Measurements from ENCODE around the gene OR4S1. TPM values are rescaled to one million over a fixed set of nuclear protein-coding genes. Genes with fewer than 3 reads are reported as not detected.
A peak's percentile ranks its signal among the peaks of the same experiment; 100 is the strongest.
"Not testable (repeated sequence)": the region's sequence is repeated elsewhere in the genome, so short reads cannot be mapped to it uniquely, and the experiment has no call there.

The OR4S1 gene
- total RNA-seq, 1 donor from 2014 or later = not detected

- Mint-ChIP-seq H3K36me3 (ENCODE audit: insufficient read depth) (no peaks in the 10 kb centered on the region), H3K9me3 (ENCODE audit: low read depth) (peaks cover 38% of the 10 kb centered on the region), H3K27ac (no peak overlapping the region), H3K4me3 (ENCODE audit: low read depth) (no peak overlapping the region), H3K4me1 (ENCODE audit: low read depth) (no peaks in the 10 kb centered on the region), H3K27me3 (no peaks in the 10 kb centered on the region)
- peak; percentile 16 for DNase-seq (ENCODE audit: low spot score, unreplicated experiment)
- TF ChIP-seq CTCF (IDR thresholded peaks at IDR 0.05; ENCODE audit: unreplicated experiment) = peak; percentile 59
Measured at GRCh38 chr11:48307760-48308386, 1.9 kb downstream of the OR4S1 start.

GRCh38 chr11:48313590-48313989 is 7.6 kb downstream of the OR4S1 start:
- H3K9me3 Mint-ChIP-seq (ENCODE audit: low read depth) = peaks cover 46% of the 10 kb centered on the region
- H3K27ac Mint-ChIP-seq; DNase-seq (ENCODE audit: low spot score, unreplicated experiment); H3K4me1 Mint-ChIP-seq (ENCODE audit: low read depth); H3K27me3 Mint-ChIP-seq; H3K4me3 Mint-ChIP-seq (ENCODE audit: low read depth); H3K36me3 Mint-ChIP-seq (ENCODE audit: insufficient read depth): not testable (repeated sequence)

- H3K4me3 Mint-ChIP-seq (ENCODE audit: low read depth); H3K4me1 Mint-ChIP-seq (ENCODE audit: low read depth); DNase-seq (ENCODE audit: low spot score, unreplicated experiment); H3K36me3 Mint-ChIP-seq (ENCODE audit: insufficient read depth); H3K27me3 Mint-ChIP-seq; H3K27ac Mint-ChIP-seq: not testable (repeated sequence)
- H3K9me3 Mint-ChIP-seq (ENCODE audit: low read depth) = peaks cover 57% of the 10 kb centered on the region
Measured at GRCh38 chr11:48319813-48320212, 13.8 kb downstream of the OR4S1 start.

- H3K27me3 Mint-ChIP-seq; DNase-seq (ENCODE audit: low spot score, unreplicated experiment); H3K27ac Mint-ChIP-seq; H3K4me3 Mint-ChIP-seq (ENCODE audit: low read depth); H3K36me3 Mint-ChIP-seq (ENCODE audit: insufficient read depth); H3K4me1 Mint-ChIP-seq (ENCODE audit: low read depth): not testable (repeated sequence)
- peaks cover 57% of the 10 kb centered on the region for H3K9me3 Mint-ChIP-seq (ENCODE audit: low read depth)
Measured at GRCh38 chr11:48324620-48325019, 18.6 kb downstream of the OR4S1 start, which contains the start of gene OR4C3. Gene OR4C3 (plus strand): TSS chr11:48324920. CDS start chr11:48325022, 102 bp downstream.

GRCh38 chr11:48341466-48341865 is 35.4 kb downstream of the OR4S1 start:
- H3K9me3 Mint-ChIP-seq (ENCODE audit: low read depth) = peaks cover 46% of the 10 kb centered on the region
- no peak overlapping the region for H3K4me3 Mint-ChIP-seq (ENCODE audit: low read depth)
- H3K36me3 Mint-ChIP-seq (ENCODE audit: insufficient read depth) = no peaks in the 10 kb centered on the region
- no peak for DNase-seq (ENCODE audit: low spot score, unreplicated experiment)
- no peaks in the 10 kb centered on the region for H3K4me1 Mint-ChIP-seq (ENCODE audit: low read depth)
- no peak for TF ChIP-seq CTCF (IDR thresholded peaks at IDR 0.05; ENCODE audit: unreplicated experiment)
- H3K27ac Mint-ChIP-seq = no peak overlapping the region
- H3K27me3 Mint-ChIP-seq = no peaks in the 10 kb centered on the region

GRCh38 chr11:48342505-48342904 is 36.5 kb downstream of the OR4S1 start:
- H3K4me3 Mint-ChIP-seq (ENCODE audit: low read depth); H3K27ac Mint-ChIP-seq; H3K4me1 Mint-ChIP-seq (ENCODE audit: low read depth); H3K27me3 Mint-ChIP-seq; H3K36me3 Mint-ChIP-seq (ENCODE audit: insufficient read depth); DNase-seq (ENCODE audit: low spot score, unreplicated experiment): not testable (repeated sequence)
- peaks cover 41% of the 10 kb centered on the region for H3K9me3 Mint-ChIP-seq (ENCODE audit: low read depth)

GRCh38 chr11:48346286-48346685 is 40.3 kb downstream of the OR4S1 start:
- not testable (repeated sequence) for H3K4me1 Mint-ChIP-seq (ENCODE audit: low read depth); DNase-seq (ENCODE audit: low spot score, unreplicated experiment); H3K36me3 Mint-ChIP-seq (ENCODE audit: insufficient read depth); H3K4me3 Mint-ChIP-seq (ENCODE audit: low read depth); H3K27ac Mint-ChIP-seq; H3K27me3 Mint-ChIP-seq
- H3K9me3 Mint-ChIP-seq (ENCODE audit: low read depth) = peaks cover 34% of the 10 kb centered on the region

- Mint-ChIP-seq H3K4me1 (ENCODE audit: low read depth) (no peaks in the 10 kb centered on the region), H3K27ac (no peak overlapping the region), H3K27me3 (no peaks in the 10 kb centered on the region), H3K4me3 (ENCODE audit: low read depth) (no peak overlapping the region), H3K9me3 (ENCODE audit: low read depth) (peaks cover 36% of the 10 kb centered on the region), H3K36me3 (ENCODE audit: insufficient read depth) (peaks cover 2% of the 10 kb centered on the region)
- no peak for TF ChIP-seq CTCF (IDR thresholded peaks at IDR 0.05; ENCODE audit: unreplicated experiment)
- no peak for DNase-seq (ENCODE audit: low spot score, unreplicated experiment)
Measured at GRCh38 chr11:48354013-48354412, 48.0 kb downstream of the OR4S1 start.
